ENCODE data around the gene LSAMP. TPM values are rescaled to one million over a fixed set of nuclear protein-coding genes. Genes with fewer than 3 reads are reported as not detected.

Gene LSAMP
- total RNA-seq, 2 experiments from 2014 or later: not detected

- no peak for DNase-seq
- H3K27me3 Mint-ChIP-seq: peaks cover 2% of the 10 kb centered on the region
- no peaks in the 10 kb centered on the region for H3K4me1 Mint-ChIP-seq (ENCODE audit: low read depth)
- intact Hi-C loops (cut with micrococcal nuclease): no loop called here
- no peak overlapping the region for H3K27ac Mint-ChIP-seq
- ChIA-PET POLR2A (no interaction called here), CTCF (no interaction called here)
- H3K36me3 Mint-ChIP-seq (ENCODE audit: low read depth): no peaks in the 10 kb centered on the region
- no peak for TF ChIP-seq CTCF (IDR thresholded peaks at IDR 0.05)
- ATAC-seq: no peak
- no peak overlapping the region for H3K4me3 Mint-ChIP-seq
- H3K9me3 Mint-ChIP-seq: no peaks in the 10 kb centered on the region
Measured at GRCh38 chr3:115982629-115983028, 462.7 kb downstream of the LSAMP start.

GRCh38 chr3:115982108-115982507 is 463.2 kb downstream of the LSAMP start:
- H3K4me1 Mint-ChIP-seq (ENCODE audit: low read depth): no peaks in the 10 kb centered on the region
- POLR2A ChIA-PET: no interaction called here

GRCh38 chr3:115980709-115981108 is 464.6 kb downstream of the LSAMP start:
- ChIA-PET POLR2A (no interaction called here), CTCF (no interaction called here)
- Mint-ChIP-seq H3K27ac (no peak overlapping the region), H3K4me1 (ENCODE audit: low read depth) (no peaks in the 10 kb centered on the region), H3K27me3 (peaks cover 2% of the 10 kb centered on the region), H3K4me3 (no peak overlapping the region), H3K36me3 (ENCODE audit: low read depth) (no peaks in the 10 kb centered on the region), H3K9me3 (no peaks in the 10 kb centered on the region)
- ATAC-seq (no peak), DNase-seq (no peak)
- no peak for TF ChIP-seq CTCF (IDR thresholded peaks at IDR 0.05)
- intact Hi-C loops (cut with micrococcal nuclease): no loop called here

More at GRCh38 chr3:115982108-115982507, 463.2 kb downstream of the LSAMP start:
- no peak for TF ChIP-seq CTCF (IDR thresholded peaks at IDR 0.05)
- CTCF ChIA-PET: no interaction called here
- no peak overlapping the region for H3K4me3 Mint-ChIP-seq
- ATAC-seq (no peak), DNase-seq (no peak)
- no peaks in the 10 kb centered on the region for H3K36me3 Mint-ChIP-seq (ENCODE audit: low read depth)
- no peak overlapping the region for H3K27ac Mint-ChIP-seq
- no peaks in the 10 kb centered on the region for H3K9me3 Mint-ChIP-seq
- H3K27me3 Mint-ChIP-seq: peaks cover 2% of the 10 kb centered on the region
- intact Hi-C loops (cut with micrococcal nuclease): no loop called here

- Mint-ChIP-seq H3K27ac (no peak overlapping the region), H3K27me3 (peaks cover 2% of the 10 kb centered on the region), H3K36me3 (ENCODE audit: low read depth) (no peaks in the 10 kb centered on the region), H3K4me3 (no peak overlapping the region), H3K9me3 (no peaks in the 10 kb centered on the region), H3K4me1 (ENCODE audit: low read depth) (no peaks in the 10 kb centered on the region)
- ChIA-PET CTCF (no interaction called here), POLR2A (no interaction called here)
- ATAC-seq (no peak), DNase-seq (no peak)
- intact Hi-C loops (cut with micrococcal nuclease): no loop called here
- TF ChIP-seq CTCF (IDR thresholded peaks at IDR 0.05): no peak
Measured at GRCh38 chr3:115977866-115978265, 467.4 kb downstream of the LSAMP start.

- POLR2A ChIA-PET: no interaction called here
- CTCF ChIA-PET: no interaction called here
Measured at GRCh38 chr3:115975796-115976195, 469.5 kb downstream of the LSAMP start.

More at GRCh38 chr3:115975796-115976195, 469.5 kb downstream of the LSAMP start:
- no peak overlapping the region for H3K4me3 Mint-ChIP-seq
- no peaks in the 10 kb centered on the region for H3K36me3 Mint-ChIP-seq (ENCODE audit: low read depth)
- DNase-seq (no peak), ATAC-seq (no peak)
- no peaks in the 10 kb centered on the region for H3K9me3 Mint-ChIP-seq
- no peak overlapping the region for H3K27ac Mint-ChIP-seq
- H3K27me3 Mint-ChIP-seq: no peaks in the 10 kb centered on the region
- TF ChIP-seq CTCF (IDR thresholded peaks at IDR 0.05): no peak
- intact Hi-C loops (cut with micrococcal nuclease): no loop called here
- H3K4me1 Mint-ChIP-seq (ENCODE audit: low read depth): no peaks in the 10 kb centered on the region

Measured in activated CD8-positive, alpha-beta T cell treated with anti-CD3 and anti-CD28 coated beads for 36 hours (primary cell).